SU-DHL-6 (cell line): ENCODE results near the gene HSP90AA1.

ENCODE experiments used
- H2AFZ ChIP-seq: fragments of 200-600 bp; sonication (generic); 2 replicates; pipeline ENCODE4 v1.6.1; 2014; ENCODE audit warnings: low read depth, mild to moderate bottlenecking, moderate library complexity, mixed read lengths, antibody characterized with exemption, low read length; ENCODE audit not compliant: severe bottlenecking
- H3F3A ChIP-seq: fragments of 200-600 bp; shearing (Covaris generic); 2 replicates; pipeline ENCODE4 v1.6.0; 2016; ENCODE audit warnings: antibody characterized with exemption, mild to moderate bottlenecking; ENCODE audit not compliant: insufficient read depth
- H3K27ac ChIP-seq: fragments of 200-600 bp; sonication (generic); 2 replicates; pipeline ENCODE4 v1.5.1; 2016; ENCODE audit warnings: low read depth, mild to moderate bottlenecking, low read length, moderate library complexity, mixed read lengths
- H3K27me3 ChIP-seq: fragments of 200-600 bp; sonication (generic), shearing (Covaris generic); 2 replicates; pipeline ENCODE4 v1.6.0; 2014; ENCODE audit warnings: mild to moderate bottlenecking, low read length
- H3K36me3 ChIP-seq: fragments of 200-600 bp; sonication (generic); 2 replicates; pipeline ENCODE4 v1.6.1; 2014; ENCODE audit warnings: mild to moderate bottlenecking, low read length, mixed read lengths
- H3K4me2 ChIP-seq: fragments of 300-600, 200-600 bp; shearing (Covaris generic), sonication (generic); 2 replicates; pipeline ENCODE4 v1.6.0; 2014; ENCODE audit warnings: low read length, low read depth, mild to moderate bottlenecking; ENCODE audit not compliant: poor library complexity, severe bottlenecking
- H3K4me3 ChIP-seq: fragments of 200-600 bp; sonication (generic); 2 replicates; pipeline ENCODE4 v1.5.1; 2014; ENCODE audit warnings: antibody characterized with exemption, low read length, mild to moderate bottlenecking, mixed read lengths; ENCODE audit not compliant: insufficient read depth, poor library complexity, severe bottlenecking
- H3K79me2 ChIP-seq: fragments of 200-600 bp; sonication (generic); 2 replicates; pipeline ENCODE4 v1.6.1; 2014; ENCODE audit warnings: mild to moderate bottlenecking, low read length, moderate library complexity; ENCODE audit not compliant: insufficient read depth
- H3K9ac ChIP-seq: fragments of 200-600 bp; sonication (generic); 2 replicates; pipeline ENCODE4 v1.7.0; 2014; ENCODE audit warnings: mild to moderate bottlenecking, low read length
- H3K9me2 ChIP-seq: fragments of 200-600 bp; sonication (generic); replicated peaks from 2 replicates; pipeline ENCODE4 v1.6.1; 2014; ENCODE audit warnings: low read length; ENCODE audit not compliant: insufficient read depth
- H3K9me3 ChIP-seq: fragments of 200-600 bp; sonication (generic); 2 replicates; pipeline ENCODE4 v1.6.1; 2014; ENCODE audit warnings: low read length, mixed read lengths; ENCODE audit not compliant: insufficient read depth
- H4K20me1 ChIP-seq: fragments of 200-600 bp; sonication (generic); 2 replicates; pipeline ENCODE4 v1.6.1; 2014; ENCODE audit warnings: low read depth, mild to moderate bottlenecking, antibody characterized with exemption, low read length, moderate library complexity, mixed read lengths
- EZH2phosphoT487 ChIP-seq: fragments of 200-600 bp; sonication (generic), shearing (Covaris generic); conservative IDR thresholded peaks from 2 replicates; pipeline ENCODE4 v1.6.1; 2018; ENCODE audit warnings: mild to moderate bottlenecking, antibody characterized with exemption, low read length, moderate library complexity, mixed read lengths
- TF ChIP-seq, protein P1 (sequence below): fragments of 200-600 bp; sonication (generic); IDR thresholded peaks from one replicate; pipeline ENCODE4 v1.5.1; 2017; ENCODE audit warnings: antibody characterized with exemption, mild to moderate bottlenecking, low read length, moderate library complexity; ENCODE audit not compliant: insufficient read depth, poor library complexity, severe bottlenecking

Gene HSP90AA1

DNA sequence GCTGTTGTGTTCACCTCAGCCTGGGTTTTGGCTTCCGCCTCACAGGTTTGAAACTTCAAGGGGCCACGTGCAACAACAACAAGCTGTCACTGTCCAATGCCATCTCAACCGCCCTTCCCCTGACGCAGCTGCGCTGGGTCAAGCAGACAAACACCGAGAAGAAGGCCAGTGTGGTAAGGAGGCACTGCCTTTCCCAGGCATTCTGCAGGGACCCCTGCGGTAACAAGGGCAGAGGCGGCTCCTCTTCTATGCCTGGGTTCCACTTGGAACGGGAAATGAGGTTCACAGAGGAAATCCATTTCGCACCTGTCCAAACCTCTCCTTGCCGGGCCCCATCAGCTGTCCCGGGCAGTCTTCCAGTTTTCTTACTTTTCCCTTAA lies 36.8 kb downstream of the HSP90AA1 start:
- Histone ChIP-seq H3K79me2 (no peaks in the 10 kb centered on the region), H3K27ac (no peak overlapping the region), H2AFZ (no peak overlapping the region), H3K9me3 (no peaks in the 10 kb centered on the region), H4K20me1 (no peaks in the 10 kb centered on the region), H3K4me2 (no peak overlapping the region), H3K4me3 (no peak overlapping the region), H3K9ac (no peak overlapping the region), H3K27me3 (no peaks in the 10 kb centered on the region), H3K36me3 (no peaks in the 10 kb centered on the region), H3F3A (no peaks in the 10 kb centered on the region), H3K9me2 (no peaks in the 10 kb centered on the region)
- TF ChIP-seq EZH2phosphoT487 = no peak
- TF ChIP-seq, protein P1, sequence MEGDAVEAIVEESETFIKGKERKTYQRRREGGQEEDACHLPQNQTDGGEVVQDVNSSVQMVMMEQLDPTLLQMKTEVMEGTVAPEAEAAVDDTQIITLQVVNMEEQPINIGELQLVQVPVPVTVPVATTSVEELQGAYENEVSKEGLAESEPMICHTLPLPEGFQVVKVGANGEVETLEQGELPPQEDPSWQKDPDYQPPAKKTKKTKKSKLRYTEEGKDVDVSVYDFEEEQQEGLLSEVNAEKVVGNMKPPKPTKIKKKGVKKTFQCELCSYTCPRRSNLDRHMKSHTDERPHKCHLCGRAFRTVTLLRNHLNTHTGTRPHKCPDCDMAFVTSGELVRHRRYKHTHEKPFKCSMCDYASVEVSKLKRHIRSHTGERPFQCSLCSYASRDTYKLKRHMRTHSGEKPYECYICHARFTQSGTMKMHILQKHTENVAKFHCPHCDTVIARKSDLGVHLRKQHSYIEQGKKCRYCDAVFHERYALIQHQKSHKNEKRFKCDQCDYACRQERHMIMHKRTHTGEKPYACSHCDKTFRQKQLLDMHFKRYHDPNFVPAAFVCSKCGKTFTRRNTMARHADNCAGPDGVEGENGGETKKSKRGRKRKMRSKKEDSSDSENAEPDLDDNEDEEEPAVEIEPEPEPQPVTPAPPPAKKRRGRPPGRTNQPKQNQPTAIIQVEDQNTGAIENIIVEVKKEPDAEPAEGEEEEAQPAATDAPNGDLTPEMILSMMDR = no peak

- Histone ChIP-seq H3K9ac (no peak overlapping the region), H3K9me3 (no peaks in the 10 kb centered on the region), H2AFZ (no peak overlapping the region), H3K79me2 (no peaks in the 10 kb centered on the region), H3K4me3 (no peak overlapping the region), H3K36me3 (no peaks in the 10 kb centered on the region), H3K27ac (no peak overlapping the region), H3K9me2 (no peaks in the 10 kb centered on the region), H3F3A (no peaks in the 10 kb centered on the region), H4K20me1 (no peaks in the 10 kb centered on the region), H3K4me2 (no peak overlapping the region), H3K27me3 (no peaks in the 10 kb centered on the region)
- TF ChIP-seq, protein P1 = no peak
- no peak for TF ChIP-seq EZH2phosphoT487
Measured at GRCh38 chr14:102049258-102050025, 37.4 kb downstream of the HSP90AA1 start.

DNA sequence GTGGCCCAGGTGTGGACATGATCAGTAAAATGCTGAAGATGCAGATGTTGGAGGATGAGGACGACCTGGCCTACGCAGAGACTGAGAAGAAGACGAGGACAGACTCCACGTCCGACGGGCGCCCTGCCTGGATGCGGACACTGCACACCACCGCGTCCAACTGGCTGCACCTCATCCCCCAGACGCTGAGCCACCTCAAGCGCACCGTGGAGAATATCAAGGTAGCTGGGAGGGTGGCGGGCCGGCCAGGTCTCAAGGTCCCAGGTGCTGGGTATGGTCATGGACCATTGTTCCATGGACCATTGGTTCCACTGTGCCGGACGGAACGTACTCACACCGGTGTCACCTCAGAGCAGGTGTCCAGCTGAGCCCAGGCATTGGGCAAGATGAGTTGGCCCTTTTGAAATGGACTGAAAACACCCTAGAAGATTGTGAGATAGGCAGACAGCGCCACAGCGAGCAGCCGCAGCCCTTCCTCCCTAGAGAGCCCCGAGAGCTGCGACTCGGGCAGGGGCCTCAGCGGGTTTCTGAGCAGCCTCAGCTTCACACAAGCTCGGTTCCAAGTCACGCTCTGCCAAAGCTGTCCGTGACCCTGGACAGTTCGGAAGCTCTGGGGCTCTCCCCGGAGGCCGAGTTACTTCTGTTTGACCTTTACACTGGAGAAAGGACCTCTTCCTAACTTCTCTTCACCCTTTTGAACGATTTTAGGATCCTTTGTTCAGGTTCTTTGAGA lies 38.9 kb downstream of the HSP90AA1 start:
- Histone ChIP-seq H4K20me1 (no peaks in the 10 kb centered on the region), H3K4me2 (no peak overlapping the region), H3K79me2 (no peaks in the 10 kb centered on the region), H3K36me3 (no peaks in the 10 kb centered on the region), H3K4me3 (no peak overlapping the region), H3K27ac (no peak overlapping the region), H3F3A (no peaks in the 10 kb centered on the region), H2AFZ (no peak overlapping the region), H3K9ac (no peak overlapping the region), H3K9me3 (no peaks in the 10 kb centered on the region), H3K9me2 (no peaks in the 10 kb centered on the region), H3K27me3 (no peaks in the 10 kb centered on the region)
- TF ChIP-seq EZH2phosphoT487 = no peak
- TF ChIP-seq, protein P1 = no peak
